HG03354 (cell line): ENCODE results near the gene SEC24B.
"Not testable (repeated sequence)": the region's sequence is repeated elsewhere in the genome, so short reads cannot be mapped to it uniquely, and the experiment has no call there.

Experiments
- ATAC-seq: cut with Tn5 transposase; IDR thresholded peaks from one replicate; pipeline ENCODE4 v1.9.1; 2021; ENCODE audit warnings: mild to moderate bottlenecking; ENCODE audit not compliant: unreplicated experiment, poor library complexity, severe bottlenecking

The SEC24B gene

DNA sequence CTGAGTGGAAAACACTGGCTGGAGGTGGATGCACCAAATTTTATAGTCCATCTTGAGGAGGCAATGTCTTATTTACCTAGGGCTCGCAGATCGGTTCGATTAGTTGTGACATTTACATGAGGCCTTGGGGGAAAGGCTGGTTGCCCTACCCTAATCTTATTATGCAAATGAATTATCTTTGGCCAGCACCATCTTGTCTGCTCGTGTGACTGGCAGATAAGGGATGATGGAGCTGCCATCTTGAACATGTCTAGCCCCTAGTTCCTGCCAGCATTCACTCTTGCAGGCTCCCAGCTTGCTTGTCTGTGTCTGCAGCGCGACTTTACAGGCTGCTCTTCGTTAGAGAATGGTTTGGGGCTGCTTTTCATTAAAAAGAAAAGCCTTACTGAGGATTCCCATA lies 61.9 kb downstream of the SEC24B start:
- ATAC-seq = no peak

DNA sequence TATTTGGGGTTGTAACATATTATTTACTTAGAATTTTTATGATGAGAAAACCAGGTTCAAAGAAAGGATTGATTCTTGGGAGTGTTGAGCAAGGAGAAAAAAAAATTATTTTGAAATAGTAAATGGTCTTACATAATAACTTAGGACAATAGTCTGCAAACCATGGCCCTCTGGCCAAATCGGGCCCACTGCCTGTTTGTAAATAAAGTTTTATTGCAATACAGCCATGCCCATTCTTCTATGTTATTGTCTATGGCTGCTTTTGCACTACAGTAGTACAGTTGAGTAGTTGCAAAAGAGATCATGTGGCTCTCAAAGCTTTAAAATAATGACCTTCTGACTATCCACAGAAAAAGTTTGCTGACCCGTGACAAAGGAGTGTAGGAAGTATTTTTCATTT lies 63.3 kb downstream of the SEC24B start:
- ATAC-seq = no peak

DNA sequence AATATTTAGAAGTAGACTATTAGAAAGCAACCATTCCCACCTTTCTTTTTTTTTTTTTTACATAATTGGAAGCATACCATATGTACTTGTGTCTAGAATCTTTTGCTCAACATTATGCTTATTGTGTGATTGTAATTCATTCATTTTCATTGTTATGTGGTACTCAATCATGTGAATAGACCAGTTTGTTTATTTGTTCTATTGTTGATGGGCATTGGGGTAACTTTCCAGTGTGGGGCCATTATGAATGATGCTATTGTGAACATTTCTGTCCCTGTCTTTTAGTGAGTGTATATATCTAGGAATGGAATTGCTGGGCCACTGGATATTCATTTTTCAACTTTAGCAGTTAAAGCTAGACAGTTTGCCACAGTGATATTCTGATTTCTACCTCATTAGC lies 63.9 kb downstream of the SEC24B start:
- no peak for ATAC-seq

DNA sequence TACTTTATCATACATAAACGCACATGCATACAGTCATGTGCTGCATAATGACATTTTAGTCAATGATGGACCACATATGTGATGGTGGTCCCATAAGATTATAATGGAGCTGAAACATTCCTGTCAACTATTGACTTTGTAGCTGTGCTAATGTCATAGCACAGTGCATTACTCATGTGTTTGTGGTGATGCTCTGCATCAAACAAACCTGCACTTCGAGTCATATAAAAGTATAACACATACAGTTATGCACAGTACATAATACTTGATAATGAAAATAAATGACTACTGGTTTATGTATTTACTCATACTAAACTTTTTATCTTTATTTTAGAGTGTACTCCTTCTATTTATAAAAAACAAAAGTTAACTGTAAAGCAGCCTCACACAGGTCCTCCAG lies 65.9 kb downstream of the SEC24B start:
- no peak for ATAC-seq

DNA sequence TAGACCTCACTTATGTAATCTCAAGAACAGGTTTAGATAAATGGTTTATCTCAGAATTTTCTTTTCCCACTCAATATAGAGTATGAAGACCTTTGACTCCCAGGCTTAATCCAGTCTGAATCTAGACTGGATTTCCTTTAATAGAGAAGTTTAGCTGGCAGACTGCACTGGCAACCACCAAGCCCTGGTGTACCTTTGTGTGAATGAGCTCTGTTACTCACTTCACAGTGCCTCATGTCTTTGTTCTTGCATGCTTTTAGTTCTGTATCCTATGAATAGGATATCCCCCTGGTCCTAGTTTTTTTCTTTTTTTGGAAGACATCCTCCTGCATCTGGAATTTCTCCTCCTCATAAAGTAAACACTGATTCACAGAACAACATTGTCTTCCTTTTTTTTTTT lies 73.3 kb downstream of the SEC24B start:
- ATAC-seq = no peak

DNA sequence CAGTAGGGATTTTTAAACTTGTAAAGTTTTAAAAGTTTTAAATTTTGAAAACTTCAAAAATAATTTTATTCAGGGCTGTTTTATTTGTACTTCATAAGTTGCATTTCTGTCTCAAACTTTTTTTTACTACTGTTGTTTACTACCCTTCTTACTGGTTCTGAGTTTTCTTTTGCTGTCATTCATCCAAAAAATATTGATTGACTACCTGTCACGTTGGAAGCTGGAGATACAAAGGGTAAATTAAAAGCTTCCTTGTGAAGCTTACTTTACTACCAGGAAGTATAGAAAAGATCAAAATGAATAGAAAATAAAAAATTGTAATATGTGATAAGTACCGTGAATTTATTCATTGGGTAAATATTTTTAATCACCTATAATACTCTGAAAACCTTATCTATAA lies 77.1 kb downstream of the SEC24B start:
- ATAC-seq = no peak

DNA sequence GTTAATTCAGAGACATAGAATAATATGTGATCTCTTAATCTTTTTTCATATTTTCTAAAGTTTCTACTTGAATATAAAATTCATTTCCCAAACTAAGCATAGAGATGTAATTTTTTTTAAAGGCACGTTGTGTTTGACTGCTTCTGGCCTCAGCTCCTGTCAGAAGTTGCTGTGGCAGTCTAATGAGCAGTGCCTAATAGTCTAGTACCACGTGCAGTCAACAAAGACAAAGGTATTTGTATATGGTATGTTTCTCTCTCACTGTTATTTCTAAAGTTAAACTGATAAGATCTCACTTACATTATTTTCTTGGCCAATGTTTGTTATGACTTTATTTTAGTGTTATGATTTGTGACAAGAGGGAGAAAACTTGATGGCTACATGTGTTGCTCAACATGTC lies 77.8 kb downstream of the SEC24B start:
- no peak for ATAC-seq

DNA sequence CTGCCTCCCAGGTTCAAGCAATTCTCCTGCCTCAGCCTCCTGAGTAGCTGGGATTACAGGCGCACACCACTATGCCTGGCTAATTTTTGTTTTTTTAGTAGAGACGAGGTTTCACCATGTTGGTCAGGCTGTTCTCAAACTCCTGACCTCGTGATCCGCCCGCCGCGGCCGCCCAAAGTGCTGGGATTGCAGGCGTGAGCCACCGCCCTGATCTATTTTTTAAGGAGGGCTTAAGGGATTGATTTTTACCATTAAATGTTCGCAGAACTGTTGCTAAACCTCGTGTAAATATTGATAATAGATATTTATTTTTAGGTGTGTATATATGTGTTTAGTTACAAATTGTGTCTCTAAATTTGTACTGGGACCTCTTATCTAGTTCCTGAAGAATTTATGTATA lies 79.8 kb downstream of the SEC24B start:
- ATAC-seq = not testable (repeated sequence)

DNA sequence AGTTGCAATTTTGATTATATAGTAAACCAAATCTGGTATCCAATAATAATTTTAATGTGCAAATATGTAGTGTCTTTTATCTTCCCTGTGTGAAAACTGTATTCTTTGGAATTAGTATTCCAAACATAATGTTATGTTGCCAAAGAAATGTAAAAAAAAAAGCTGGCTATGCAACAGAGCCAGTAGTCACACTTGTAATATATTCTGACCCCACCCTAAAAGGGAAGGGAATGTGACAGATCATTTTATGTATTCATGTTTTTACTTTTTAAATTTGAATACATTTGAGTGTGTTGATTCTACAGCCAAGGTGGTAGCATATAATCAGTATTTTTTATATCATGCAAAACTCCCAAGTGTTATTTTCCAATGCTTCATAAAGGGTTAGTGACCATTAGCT lies 98.6 kb downstream of the SEC24B start:
- ATAC-seq = no peak

DNA sequence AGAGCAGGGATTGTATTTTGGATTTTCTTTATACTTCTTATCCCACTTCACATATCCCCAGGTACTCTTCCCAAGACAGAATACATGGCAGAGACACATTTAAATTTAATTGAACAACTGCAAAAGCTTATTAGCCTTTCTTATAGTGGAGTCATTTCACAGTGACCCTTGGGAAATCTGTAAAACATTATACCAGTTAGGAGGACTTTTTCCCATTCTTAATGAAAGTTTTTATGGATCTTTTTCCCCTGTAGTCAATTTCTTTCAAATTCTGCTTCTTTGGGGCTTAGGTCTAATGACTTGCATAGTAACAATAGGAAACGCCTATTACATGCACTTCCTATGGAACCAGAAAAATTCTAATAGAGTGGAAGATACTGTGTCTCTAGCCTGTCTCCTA lies 111.8 kb downstream of the SEC24B start:
- ATAC-seq = no peak

DNA sequence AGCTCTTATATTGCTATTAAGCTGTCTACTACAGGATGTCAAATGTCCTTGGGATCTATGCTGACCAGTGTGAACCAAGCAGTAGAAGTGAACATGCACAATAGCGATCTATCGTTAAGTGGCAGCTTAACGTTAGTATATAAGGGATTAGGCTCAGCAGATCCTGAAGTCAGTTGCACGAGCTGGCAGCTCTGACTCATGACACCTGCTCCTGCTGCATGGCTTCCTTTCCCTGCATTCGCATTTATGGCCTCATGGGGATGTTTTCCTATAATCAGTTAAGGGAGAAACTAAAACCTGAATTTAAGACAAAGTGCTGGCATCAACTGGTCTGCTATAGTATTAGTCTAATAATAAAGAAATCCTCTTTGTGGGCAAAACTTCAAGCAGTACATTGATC lies 113.8 kb downstream of the SEC24B start:
- ATAC-seq = no peak

DNA sequence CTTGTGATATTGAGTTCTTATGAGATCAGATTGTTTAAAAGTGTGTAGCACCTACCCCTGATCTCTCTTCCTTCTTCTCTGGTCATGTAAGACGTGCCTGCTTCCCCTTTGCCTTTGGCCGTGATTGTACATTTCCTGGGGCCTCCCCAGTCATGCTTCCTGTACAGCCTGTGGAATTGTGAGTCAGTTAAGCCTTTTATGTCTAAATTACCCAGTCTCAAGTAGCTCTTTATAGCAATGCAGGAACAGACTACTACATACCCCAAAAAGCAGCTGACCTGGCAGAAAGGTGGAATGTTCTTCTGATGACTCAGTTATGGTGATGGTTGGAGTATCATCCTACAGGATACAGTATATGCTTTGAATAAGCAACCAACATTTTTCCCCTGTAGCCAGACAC lies 115.0 kb downstream of the SEC24B start:
- ATAC-seq = no peak

DNA sequence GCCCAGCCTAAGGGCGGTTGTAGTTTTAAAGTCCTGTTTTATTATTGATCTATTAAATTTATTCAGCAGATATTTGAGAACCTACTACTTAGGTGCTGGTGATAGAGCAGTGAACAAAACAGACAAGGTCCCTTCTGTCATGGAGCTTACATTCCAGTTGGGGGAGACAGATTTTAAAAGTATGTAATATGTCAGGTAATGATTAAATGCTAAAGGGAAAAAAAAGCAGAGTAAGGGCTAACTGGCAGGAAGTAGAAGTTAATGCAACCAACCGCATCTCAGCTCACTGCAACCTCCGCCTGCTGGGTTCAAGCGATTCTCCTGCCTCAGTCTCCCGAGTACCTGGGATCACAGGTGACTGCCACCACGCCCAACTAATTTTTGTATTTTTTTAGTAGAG lies 118.6 kb downstream of the SEC24B start:
- no peak for ATAC-seq

DNA sequence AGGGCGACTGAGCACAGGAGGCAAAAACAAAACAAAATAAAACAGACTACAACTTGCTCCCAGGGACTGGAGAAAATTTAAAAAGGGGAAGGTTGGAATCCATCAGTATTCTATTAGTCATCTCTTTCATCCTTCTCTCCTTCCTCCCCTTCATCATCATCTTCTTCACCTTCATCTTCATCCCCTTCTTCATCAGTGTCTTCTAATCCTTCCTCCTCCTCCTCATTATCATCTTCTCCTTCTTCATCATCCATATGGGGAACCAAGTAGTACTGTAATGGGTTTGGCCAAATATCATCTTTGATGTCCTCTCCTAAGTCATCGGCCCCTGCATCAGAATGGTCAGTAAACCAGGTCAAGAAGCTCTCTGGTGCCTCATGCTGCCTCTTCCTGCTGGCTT lies 119.5 kb downstream of the SEC24B start:
- ATAC-seq = no peak

DNA sequence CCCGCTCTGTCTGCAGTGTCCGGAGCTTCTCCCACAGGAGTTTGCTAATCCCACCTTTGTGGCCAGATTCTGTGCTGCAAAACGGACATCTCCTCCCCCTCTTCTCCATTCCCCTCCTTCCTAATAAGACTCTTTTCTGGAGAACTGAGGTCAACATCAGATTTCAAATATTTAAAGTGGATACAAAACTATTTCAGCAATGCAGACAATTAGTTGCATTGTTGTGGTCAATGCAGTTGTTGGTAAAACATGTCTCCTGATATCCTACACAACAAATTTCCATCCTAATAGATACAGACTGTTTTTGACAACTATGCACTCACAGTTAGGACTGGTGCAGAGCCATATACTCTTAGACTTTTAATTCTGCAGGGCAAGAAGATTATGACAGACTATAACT lies 121.4 kb downstream of the SEC24B start:
- ATAC-seq = no peak

DNA sequence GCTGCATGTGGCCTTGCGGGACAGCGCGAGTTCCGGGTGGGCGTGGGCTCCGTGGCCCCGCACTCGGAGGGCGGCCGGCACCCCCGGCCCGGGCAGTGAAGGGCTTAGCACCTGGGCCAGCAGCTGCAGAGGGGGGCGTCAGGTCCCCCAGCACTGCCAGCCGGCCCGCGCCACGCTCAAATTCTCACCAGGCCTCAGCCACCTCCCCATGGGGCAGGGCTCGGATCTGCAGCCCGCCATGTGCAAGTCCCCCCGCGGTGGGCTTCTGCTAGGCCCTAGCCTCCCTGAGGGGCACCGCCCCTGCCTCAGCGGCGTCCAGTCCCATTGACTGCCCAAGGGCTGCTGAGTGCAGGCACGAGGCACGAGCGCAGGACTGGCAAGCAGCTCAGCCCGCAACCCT lies 123.8 kb downstream of the SEC24B start:
- ATAC-seq = no peak

DNA sequence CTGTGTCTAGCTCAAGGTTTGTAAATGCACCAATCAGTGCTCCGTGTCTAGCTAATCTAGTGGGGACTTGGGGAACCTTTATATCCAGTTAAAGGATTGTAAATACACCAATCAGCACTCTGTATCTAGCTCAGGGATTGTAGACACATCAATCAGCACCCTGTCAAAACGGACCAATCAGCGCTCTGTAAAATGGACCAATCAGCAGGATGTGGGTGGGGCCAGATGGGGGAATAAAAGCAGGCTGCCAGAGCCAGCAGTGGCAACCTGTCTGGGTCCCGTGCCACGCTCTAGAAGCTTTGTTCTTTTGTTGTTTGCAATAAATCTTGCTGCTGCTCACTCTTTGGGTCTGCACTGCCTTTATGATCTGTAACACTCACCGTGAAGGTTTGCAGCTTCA lies 124.5 kb downstream of the SEC24B start:
- not testable (repeated sequence) for ATAC-seq

DNA sequence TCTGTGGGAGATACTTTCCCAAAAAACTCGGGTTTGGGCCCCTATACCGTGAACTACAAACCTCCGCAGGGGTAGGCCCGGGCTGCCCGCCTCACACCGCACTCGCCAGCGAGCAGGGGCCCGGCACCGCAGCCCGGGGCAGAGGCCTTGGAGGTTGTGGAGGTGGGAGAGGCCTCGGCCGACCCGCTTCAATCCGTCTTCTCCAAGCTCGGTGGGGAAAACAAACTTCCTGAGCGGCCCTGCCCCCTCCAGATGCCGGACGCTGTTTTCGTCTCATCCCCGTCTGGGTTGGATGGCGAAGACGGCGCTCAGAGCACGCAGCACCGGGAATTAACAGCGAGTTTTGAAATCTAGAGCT lies 126.0 kb downstream of the SEC24B start:
- ATAC-seq = peak; percentile 30

DNA sequence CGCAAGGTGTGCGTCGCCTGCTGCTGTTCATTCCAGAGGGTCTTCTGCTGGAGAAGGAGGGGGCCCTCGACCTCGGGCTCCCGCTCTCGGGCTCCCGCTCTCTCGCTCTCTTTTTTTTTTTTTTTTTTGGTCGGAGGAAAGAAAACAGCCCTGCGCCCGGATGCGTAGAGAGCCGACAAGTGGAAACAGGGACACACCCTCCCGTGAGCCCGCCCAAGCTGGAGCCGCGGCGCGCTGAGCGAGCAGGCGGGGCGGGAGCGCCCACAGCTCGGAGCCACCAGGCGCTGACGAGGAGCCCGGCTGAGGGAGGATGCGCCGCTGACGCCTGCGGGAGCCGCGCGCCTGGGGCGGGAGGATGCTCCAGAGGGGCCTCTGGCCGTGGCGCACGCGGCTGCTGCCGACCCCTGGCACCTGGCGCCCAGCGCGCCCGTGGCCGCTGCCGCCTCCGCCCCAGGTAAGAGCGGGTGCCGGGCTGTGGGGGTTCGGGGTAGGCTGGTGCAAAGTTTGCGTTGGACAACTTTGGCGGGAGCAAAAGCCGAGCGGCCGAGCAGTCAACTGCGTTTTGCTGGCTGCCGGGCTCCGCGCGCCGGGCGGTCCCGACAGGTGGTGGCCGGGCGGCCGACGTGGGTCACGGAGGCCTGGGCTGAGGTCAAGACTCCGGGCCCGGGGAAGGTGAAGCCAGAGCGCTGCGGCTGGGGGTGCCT lies 126.5 kb downstream of the SEC24B start, which contains the start of gene MCUB:
Gene MCUB (plus strand): TSS at position 264 of the 704 bp plus-strand sequence. CDS start 92 bp downstream, at position 356.
- peak; percentile 93 for ATAC-seq

DNA sequence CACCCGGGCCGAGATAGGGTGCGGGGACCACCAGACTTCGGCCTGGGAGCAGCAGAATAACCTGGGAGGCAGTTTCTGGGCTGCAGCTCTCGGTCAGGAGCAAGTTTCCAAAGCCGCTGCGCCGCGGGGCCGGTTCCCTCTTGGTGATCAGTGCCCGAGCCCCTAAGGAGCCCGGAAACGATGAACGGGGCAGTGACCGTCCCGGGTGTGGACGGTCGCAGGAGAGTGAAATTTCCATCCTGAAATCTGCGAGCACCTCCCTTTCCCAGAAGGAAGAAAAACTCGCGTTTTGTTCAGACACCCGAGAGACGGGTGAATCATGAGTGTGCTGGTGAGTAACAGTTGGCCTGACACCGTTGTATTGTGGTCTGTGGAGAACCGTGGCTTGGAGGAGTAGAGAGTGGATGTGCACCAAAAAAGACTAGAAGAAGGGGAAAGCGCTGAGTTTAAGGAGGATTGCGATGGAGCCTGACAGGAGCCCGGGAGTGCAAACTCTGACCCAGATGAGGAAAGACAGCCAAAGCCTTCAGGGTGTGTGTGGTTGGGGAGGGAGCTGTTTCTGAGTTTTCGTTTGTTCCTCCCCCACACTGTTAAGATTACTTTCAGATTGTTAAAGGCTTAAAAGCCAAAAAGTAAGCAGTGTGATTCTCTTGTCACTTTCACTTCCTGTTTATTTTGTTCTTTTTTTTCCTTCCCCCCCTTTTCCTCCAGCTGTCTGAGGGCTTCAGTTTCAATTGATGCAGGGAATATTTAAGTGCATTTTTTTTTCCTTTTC lies 127.3 kb downstream of the SEC24B start:
- peak; percentile 70 for ATAC-seq

DNA sequence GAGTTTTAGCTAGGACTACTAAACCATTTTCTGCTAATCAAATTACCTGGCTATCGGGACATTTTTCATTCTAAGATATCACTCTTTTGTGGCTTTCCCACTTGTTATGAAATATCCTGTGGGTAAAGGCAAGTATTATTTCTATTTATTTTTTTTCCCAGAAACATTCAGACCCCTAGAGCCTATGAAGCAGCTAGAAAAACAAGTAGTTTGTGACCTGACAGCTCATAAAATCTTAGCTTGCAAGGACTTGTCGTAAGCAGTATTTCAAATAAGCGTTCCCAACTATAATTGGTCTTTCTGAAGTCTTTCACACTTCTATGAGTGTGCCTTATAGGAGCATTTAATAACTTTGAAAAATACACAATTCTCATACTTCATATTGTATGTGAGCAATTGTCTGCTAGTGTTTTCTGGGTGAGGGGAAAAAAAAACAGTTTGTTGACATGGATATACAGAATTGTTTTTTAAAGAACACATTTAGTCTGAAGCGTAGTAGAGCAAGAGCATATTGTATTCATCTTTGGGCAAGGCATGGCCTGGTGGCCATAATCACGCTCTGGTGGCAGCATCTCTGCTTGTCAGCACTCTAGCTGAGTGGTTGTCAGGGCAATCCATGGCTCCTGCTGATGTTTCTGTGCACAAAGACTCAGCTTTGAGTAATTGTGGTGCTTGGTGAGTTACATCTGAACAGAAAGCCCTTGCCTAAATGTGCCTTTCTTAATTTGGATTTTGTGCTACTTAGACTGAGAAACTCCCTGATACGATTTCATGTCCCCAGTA lies 129.0 kb downstream of the SEC24B start:
- no peak for ATAC-seq
